Measurements from ENCODE around the gene PTPN1. TPM values are rescaled to one million over a fixed set of nuclear protein-coding genes. Genes with fewer than 3 reads are reported as not detected.
"Not testable (repeated sequence)": the region's sequence is repeated elsewhere in the genome, so short reads cannot be mapped to it uniquely, and the experiment has no call there.

Gene PTPN1
- total RNA-seq, 2 experiments from 2014 or later = 80.6 to 83.4 TPM

- H3K27me3 Mint-ChIP-seq = peaks cover 5% of the 10 kb centered on the region
These were observed 99.3 kb downstream of the PTPN1 start for GRCh38 chr20:50609438-50609989.

DNA sequence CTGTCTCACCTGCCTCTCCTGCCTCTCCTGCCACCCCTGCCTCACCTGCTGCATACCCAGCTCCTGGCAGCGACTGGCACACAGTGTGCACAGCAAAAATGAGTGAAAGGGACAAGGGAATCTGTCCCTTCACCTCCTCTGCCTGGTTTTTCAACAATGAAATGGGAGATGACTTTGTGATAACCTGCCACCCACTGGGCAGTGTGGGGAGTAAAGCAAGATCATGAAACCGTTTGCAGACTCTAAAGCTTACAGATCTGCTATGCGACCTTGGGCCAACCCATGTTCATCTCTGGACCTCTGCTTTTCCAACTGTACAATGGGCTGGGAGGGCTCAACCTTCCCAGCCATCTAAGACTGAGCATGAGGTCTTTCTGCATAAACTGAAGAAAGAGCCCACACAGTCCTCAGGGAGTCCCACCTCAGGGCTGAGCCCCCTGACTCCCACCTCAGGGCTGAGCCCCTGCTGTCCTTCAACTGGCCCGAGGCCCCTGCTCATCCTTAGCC is 100.1 kb downstream of the PTPN1 start:
- POLR2A ChIA-PET = no interaction called here
- peaks cover 5% of the 10 kb centered on the region for H3K27me3 Mint-ChIP-seq
- H3K9me3 Mint-ChIP-seq = no peaks in the 10 kb centered on the region
- H3K36me3 Mint-ChIP-seq = no peaks in the 10 kb centered on the region
- intact Hi-C loops (cut with micrococcal nuclease) = no loop called here
- no peak overlapping the region for H3K27ac Mint-ChIP-seq
- no peak for DNase-seq
- H3K4me3 Mint-ChIP-seq = no peak overlapping the region
- no peaks in the 10 kb centered on the region for H3K4me1 Mint-ChIP-seq (ENCODE audit: low read depth)
- CTCF ChIA-PET = no interaction called here

More at GRCh38 chr20:50609438-50609989, 99.3 kb downstream of the PTPN1 start:
- ChIA-PET POLR2A (no interaction called here), CTCF (no interaction called here)
- intact Hi-C loops (cut with micrococcal nuclease) = no loop called here
- no peaks in the 10 kb centered on the region for H3K4me1 Mint-ChIP-seq (ENCODE audit: low read depth)
- no peaks in the 10 kb centered on the region for H3K36me3 Mint-ChIP-seq
- no peak overlapping the region for H3K4me3 Mint-ChIP-seq
- DNase-seq = no peak
- no peaks in the 10 kb centered on the region for H3K9me3 Mint-ChIP-seq
- no peak overlapping the region for H3K27ac Mint-ChIP-seq

- no peak for DNase-seq
- Mint-ChIP-seq H3K27ac (no peak overlapping the region), H3K4me3 (no peak overlapping the region), H3K27me3 (peaks cover 5% of the 10 kb centered on the region), H3K4me1 (ENCODE audit: low read depth) (no peaks in the 10 kb centered on the region), H3K9me3 (no peaks in the 10 kb centered on the region), H3K36me3 (no peaks in the 10 kb centered on the region)
- ChIA-PET CTCF (no interaction called here), POLR2A (no interaction called here)
- intact Hi-C loops (cut with micrococcal nuclease) = no loop called here
These were observed 101.1 kb downstream of the PTPN1 start for GRCh38 chr20:50611128-50611810.

DNA sequence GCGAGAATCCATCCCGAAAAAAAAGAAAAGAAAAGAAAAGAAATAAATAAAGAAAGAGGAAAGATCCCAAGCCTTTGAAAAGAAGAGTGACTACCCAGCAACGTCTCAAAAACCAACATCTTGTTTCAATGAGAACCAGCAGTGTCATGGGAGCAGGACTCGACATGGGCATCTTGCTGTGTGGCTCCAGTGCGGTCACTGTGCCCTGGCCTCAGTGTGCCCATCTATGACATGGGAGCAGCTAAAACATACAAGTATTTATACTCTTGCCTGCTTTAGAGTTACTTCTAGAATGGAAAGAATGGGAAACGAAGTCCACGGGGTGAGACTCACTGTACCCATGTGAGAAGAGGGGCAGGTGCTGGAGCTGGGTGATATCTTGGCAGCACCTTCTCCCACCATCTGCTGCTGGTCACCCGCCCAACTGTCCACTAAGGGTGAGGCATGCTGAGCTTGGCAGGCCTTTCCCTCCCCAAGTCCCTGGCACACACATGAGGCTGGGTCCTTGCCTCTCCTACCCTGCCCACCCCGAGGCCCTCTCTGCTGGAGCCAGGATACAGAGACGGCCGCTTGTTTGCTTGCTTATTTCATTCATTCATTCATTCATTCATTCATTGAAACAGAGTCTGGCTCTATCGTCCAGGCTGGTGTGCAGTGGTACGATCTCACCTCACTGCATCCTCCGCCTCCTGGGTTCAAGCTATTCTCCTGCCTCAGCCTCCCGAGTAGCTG is 103.4 kb downstream of the PTPN1 start:
- H3K36me3 Mint-ChIP-seq = no peaks in the 10 kb centered on the region
- no peak overlapping the region for H3K27ac Mint-ChIP-seq
- no peaks in the 10 kb centered on the region for H3K4me1 Mint-ChIP-seq (ENCODE audit: low read depth)
- no peaks in the 10 kb centered on the region for H3K9me3 Mint-ChIP-seq
- ChIA-PET POLR2A (no interaction called here), CTCF (no interaction called here)
- H3K4me3 Mint-ChIP-seq = no peak overlapping the region
- intact Hi-C loops (cut with micrococcal nuclease) = no loop called here
- H3K27me3 Mint-ChIP-seq = peaks cover 5% of the 10 kb centered on the region
- no peak for DNase-seq

DNA sequence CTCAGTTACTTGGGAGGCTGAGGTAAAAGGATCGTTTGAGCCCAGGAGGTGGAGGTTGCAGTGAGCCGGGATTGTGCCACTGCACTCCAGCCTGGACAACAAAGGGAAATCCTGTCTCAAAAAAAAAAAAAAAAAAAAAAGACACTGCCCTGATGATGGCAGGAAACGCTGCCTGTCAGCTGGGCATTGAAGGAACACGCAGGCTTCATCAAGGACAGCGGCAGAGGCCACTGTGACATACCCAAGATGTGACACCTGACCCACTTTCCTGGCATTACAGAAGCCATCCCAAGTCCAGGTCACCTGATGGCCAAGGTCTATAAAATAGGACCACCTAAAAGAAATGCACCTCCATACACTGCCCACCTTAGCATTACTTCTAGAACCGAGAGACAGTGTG is 105.2 kb downstream of the PTPN1 start:
- H3K4me1 Mint-ChIP-seq (ENCODE audit: low read depth) = no peaks in the 10 kb centered on the region
- intact Hi-C loops (cut with micrococcal nuclease) = no loop called here
- H3K9me3 Mint-ChIP-seq = no peaks in the 10 kb centered on the region
- ChIA-PET POLR2A (no interaction called here), CTCF (interaction anchor here (0.6 kb wide), 1 partner anchor 28 kb away, joined by 3 read pairs; no protein-coding TSS in a partner anchor)
- H3K27ac Mint-ChIP-seq = no peak overlapping the region
- H3K36me3 Mint-ChIP-seq = no peaks in the 10 kb centered on the region
- H3K4me3 Mint-ChIP-seq = no peak overlapping the region
- DNase-seq = no peak
- peaks cover under 1% of the 10 kb centered on the region for H3K27me3 Mint-ChIP-seq

DNA sequence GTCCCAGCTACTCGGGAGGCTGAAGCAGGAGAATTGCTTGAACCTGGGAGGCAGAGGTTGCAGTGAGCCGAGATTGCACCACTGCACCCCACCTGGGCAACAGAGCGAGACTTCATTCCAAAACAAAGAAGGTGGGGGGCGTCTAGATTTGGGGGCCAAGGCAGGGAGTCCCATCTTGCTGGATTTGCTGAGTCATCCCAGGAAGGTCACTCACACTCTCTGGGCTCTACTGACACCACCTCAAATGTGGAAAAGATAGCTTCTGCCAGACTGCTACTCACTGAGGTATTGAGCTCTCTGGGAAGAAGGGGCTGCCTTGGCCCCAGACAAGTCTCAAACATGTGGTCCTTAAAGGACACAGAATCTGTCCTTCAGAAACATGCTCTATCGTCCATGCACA is 106.8 kb downstream of the PTPN1 start:
- POLR2A ChIA-PET = no interaction called here
- peaks cover 11% of the 10 kb centered on the region for H3K9me3 Mint-ChIP-seq
- intact Hi-C loops (cut with micrococcal nuclease) = no loop called here

DNA sequence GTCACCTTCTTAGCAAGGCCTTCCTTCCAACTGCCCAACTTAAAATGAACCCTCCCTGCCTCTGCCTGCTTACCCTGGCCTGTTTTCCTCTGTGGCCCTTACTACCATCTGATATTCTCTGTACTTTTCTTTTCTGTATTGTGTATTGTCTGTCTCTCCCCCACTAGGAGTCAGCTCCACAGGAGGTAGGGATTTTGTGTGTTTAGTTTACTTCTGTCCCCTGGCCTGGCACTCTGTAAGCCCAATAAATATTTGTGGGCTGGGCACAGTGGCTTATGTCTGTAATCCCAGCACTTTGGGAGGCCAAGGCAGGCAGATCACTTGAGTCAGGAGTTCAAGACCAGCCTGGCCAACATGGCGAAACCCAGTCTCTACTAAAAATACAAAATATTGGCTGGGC is 108.4 kb downstream of the PTPN1 start:
- Mint-ChIP-seq H3K27ac (no peak overlapping the region), H3K4me3 (no peak overlapping the region), H3K9me3 (peaks cover 11% of the 10 kb centered on the region), H3K36me3 (no peaks in the 10 kb centered on the region), H3K27me3 (no peaks in the 10 kb centered on the region), H3K4me1 (ENCODE audit: low read depth) (no peaks in the 10 kb centered on the region)
- POLR2A ChIA-PET = no interaction called here
- DNase-seq = no peak
- intact Hi-C loops (cut with micrococcal nuclease) = no loop called here
- CTCF ChIA-PET = no interaction called here

More for the DNA sequence above, 106.8 kb downstream of the PTPN1 start:
- no peak overlapping the region for H3K27ac Mint-ChIP-seq
- CTCF ChIA-PET = no interaction called here
- no peaks in the 10 kb centered on the region for H3K36me3 Mint-ChIP-seq
- H3K4me3 Mint-ChIP-seq = no peak overlapping the region
- no peaks in the 10 kb centered on the region for H3K4me1 Mint-ChIP-seq (ENCODE audit: low read depth)
- no peaks in the 10 kb centered on the region for H3K27me3 Mint-ChIP-seq
- DNase-seq = no peak

DNA sequence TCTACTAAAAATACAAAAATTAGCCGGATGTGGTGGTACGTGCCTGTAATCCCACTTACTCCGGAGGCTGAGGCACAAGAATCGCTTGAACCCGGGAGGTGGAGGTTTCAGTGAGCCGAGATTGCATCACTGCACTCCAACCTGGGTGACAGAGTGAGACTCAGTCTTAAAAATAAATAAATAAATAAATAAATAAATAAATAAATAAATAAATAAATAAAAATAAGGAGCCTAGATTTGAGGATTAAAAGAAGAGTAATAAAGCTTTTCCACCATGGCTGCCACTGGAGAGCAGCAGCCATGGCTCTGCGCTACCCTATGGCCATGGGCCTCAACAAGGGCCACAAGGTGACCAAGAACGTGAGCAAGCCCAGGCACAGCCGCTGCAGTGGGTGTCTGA is 110.3 kb downstream of the PTPN1 start:
- H3K27me3 Mint-ChIP-seq; intact Hi-C loops (cut with micrococcal nuclease); CTCF ChIA-PET; H3K4me3 Mint-ChIP-seq; POLR2A ChIA-PET; H3K36me3 Mint-ChIP-seq; H3K4me1 Mint-ChIP-seq (ENCODE audit: low read depth); H3K27ac Mint-ChIP-seq; DNase-seq: not testable (repeated sequence)
- H3K9me3 Mint-ChIP-seq = peaks cover 11% of the 10 kb centered on the region

DNA sequence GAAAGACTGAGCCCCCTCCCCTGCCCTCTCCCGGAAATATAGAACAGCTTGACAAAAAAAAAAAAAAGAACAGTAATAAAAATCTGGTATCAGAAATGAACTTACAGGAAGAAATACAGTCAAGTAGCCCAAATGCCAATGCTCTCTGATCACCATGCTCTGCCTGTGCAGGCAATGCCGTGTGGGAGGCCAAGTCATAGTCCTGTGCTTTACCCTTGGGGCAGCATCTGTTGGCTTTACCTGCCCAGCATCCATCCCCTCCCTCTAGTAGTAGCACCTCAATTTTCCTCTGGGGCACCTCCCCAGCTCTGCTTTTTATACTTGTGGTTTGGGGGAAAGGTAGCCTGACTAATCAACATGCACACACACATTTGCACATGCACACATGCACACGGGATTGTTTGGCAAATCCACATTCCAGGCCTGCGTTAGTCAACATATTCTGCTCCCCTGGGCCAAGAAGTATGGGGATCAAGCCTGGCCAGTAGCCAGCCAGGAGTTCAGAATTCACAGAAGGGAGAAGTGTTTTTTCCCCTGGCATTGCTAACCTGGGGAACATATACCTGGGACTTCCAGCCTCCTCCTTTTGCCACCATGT is 111.0 kb downstream of the PTPN1 start:
- Mint-ChIP-seq H3K9me3 (peaks cover 11% of the 10 kb centered on the region), H3K36me3 (no peaks in the 10 kb centered on the region), H3K4me1 (ENCODE audit: low read depth) (no peaks in the 10 kb centered on the region), H3K27ac (no peak overlapping the region), H3K4me3 (no peak overlapping the region), H3K27me3 (no peaks in the 10 kb centered on the region)
- intact Hi-C loops (cut with micrococcal nuclease) = no loop called here
- ChIA-PET POLR2A (no interaction called here), CTCF (no interaction called here)
- no peak for DNase-seq

DNA sequence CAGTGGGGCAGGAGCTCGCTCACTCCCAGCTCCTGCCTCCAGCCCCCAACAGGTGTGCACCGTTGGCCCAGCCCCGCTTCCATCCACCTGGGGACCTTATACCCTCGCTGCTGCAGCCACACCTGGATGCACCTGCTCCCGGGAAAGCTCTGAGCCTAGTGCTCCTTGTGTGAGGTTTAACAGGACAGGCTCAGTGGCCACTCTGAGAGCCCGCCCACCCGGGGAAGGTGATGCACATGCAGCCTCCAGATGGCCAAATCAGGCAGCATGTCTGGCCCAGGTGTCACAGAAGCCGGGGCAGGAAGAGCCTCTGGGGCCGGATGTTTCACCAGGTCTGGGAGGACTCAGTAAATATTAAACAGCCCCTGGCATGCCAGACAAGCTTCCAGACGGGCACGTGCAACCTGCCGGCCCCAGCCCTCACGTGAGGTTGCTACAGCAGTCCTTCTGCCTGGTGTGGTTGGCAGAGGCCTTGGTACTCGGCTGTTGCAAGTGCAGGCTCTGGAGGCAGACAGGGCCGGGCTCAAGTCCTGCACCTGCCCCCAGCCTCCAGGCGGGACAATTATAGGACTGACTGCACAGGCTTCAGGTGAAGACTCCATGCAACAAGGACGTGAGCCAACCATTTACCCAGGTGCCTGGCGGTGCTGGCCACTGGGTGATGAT is 114.3 kb downstream of the PTPN1 start:
- H3K27ac Mint-ChIP-seq = no peak overlapping the region
- H3K9me3 Mint-ChIP-seq = peaks cover 11% of the 10 kb centered on the region
- no peak overlapping the region for H3K4me3 Mint-ChIP-seq
- no peaks in the 10 kb centered on the region for H3K27me3 Mint-ChIP-seq
- ChIA-PET POLR2A (no interaction called here), CTCF (interaction anchor here (1.7 to 3.6 kb wide), 3 partner anchors 12 to 125 kb away, joined by 6 to 29 read pairs (median 19); no protein-coding TSS in a partner anchor)
- intact Hi-C loops (cut with micrococcal nuclease) = no loop called here
- no peaks in the 10 kb centered on the region for H3K36me3 Mint-ChIP-seq
- H3K4me1 Mint-ChIP-seq (ENCODE audit: low read depth) = no peaks in the 10 kb centered on the region
- DNase-seq = no peak

DNA sequence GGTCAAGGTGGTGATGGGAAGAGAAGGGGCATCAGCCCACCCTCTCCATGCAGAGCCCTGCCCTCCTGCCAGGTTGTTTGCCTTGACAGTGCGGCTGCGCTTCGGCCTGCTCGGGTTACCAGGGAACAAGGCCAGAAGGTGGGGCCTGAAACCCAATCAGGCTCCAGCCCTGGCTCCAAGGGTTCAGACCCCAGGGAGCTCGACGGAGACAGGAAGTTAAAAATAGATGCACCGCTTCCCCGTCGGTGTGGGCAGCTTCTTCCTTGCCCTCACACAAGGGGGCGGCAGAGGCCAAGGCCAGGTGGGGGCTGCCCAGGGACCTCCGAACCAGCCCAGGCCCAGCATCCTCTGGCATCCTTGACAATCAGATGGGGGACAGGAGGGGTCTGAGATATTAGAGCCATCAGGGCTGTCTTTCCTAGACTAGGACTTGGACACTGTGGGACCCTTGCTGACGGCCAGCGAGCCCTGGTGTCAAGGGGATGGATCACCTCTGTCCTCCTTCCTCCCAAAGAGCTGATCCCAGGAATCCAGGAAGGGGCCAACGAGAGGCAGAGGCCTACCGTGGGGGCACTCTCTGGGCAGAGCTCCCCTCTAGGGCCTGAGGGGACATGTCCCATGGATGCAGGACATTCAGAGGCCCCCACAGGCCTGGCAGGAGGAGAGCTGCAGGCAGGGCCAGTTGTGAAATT is 115.9 kb downstream of the PTPN1 start:
- intact Hi-C loops (cut with micrococcal nuclease) = no loop called here
- CTCF ChIA-PET = interaction anchor here (0.5 to 3.6 kb wide), 6 partner anchors 10 to 128 kb away, joined by 3 to 29 read pairs (median 5); no protein-coding TSS in a partner anchor
- peak; percentile 51 for DNase-seq
- POLR2A ChIA-PET = interaction anchor here (1.0 kb wide), 1 partner anchor 116 kb away, joined by 5 read pairs; the partner anchor contains the start of gene PTPN1
- Mint-ChIP-seq H3K36me3 (no peaks in the 10 kb centered on the region), H3K4me3 (no peak overlapping the region), H3K4me1 (ENCODE audit: low read depth) (no peaks in the 10 kb centered on the region), H3K9me3 (peaks cover 5% of the 10 kb centered on the region), H3K27me3 (peaks cover 1% of the 10 kb centered on the region), H3K27ac (no peak overlapping the region)
